GM21381 (cell line): Measurements from ENCODE around the gene DDT.
"Not testable (repeated sequence)": the region's sequence is repeated elsewhere in the genome, so short reads cannot be mapped to it uniquely, and the experiment has no call there.

Source experiments
- ATAC-seq: cut with Tn5 transposase; IDR thresholded peaks from one replicate; pipeline ENCODE4 v1.9.1; 2021; ENCODE audit warnings: mild to moderate bottlenecking, moderate library complexity; ENCODE audit not compliant: unreplicated experiment

The DDT gene

DNA sequence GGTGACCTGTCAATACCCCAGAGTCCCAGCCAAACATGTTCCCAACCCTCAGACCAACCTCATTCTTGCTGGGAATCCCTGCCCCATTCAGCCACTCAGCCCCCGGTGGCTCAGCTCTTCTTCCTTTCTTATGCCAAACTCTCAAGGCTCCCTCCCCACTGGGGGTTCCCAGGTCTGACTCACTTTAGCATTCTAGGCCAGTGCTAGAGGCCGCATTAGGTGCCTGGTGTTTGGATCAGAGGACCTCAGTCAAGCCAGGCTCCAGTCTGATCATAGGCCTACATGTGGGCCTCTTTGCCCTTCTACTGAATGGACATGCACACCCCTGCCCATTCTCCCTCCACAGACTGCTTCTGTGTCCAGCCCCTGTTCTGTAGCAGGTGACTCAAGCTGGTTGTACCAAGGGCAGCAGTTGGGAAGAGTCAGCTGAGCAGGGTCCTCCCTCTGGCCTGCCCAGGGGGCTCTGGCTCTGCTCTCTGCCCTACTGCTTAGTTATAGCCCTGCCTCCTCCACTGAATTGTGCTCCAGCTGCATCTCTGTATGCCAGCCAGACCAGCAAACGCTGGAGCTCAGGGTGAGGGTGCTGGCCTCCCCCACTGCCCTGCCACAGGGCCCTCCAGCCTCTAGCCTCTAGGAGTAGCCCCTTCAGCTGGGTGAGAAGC, 15.5 kb upstream of the DDT start:
- ATAC-seq = not testable (repeated sequence)

- not testable (repeated sequence) for ATAC-seq
Observed at GRCh38 chr22:23986538-23987178, 12.4 kb upstream of the DDT start.

DNA sequence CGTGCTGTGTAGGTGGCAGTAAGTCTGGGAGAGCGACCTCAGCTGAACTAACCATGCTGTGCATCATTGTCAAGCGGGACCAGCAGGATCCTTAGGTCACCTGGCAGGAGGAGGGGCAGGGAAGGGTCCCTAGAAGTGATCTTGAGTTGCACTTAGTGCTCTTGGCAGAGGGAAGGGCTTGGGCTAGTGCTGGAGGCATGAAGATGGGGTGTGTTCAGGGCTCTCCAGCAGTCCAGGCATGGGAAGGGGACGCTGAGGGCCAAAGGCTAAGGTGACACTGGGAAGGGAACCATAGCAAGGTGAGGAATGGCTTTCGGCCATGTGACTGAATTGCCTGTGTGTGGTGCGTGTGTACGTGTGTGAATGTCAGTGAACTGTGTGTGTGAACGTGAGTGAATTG, 11.8 kb upstream of the DDT start:
- not testable (repeated sequence) for ATAC-seq

- no peak for ATAC-seq
Observed at GRCh38 chr22:23984430-23984829, 10.2 kb upstream of the DDT start.

- not testable (repeated sequence) for ATAC-seq
Observed at GRCh38 chr22:23980567-23980966, 6.3 kb upstream of the DDT start.

DNA sequence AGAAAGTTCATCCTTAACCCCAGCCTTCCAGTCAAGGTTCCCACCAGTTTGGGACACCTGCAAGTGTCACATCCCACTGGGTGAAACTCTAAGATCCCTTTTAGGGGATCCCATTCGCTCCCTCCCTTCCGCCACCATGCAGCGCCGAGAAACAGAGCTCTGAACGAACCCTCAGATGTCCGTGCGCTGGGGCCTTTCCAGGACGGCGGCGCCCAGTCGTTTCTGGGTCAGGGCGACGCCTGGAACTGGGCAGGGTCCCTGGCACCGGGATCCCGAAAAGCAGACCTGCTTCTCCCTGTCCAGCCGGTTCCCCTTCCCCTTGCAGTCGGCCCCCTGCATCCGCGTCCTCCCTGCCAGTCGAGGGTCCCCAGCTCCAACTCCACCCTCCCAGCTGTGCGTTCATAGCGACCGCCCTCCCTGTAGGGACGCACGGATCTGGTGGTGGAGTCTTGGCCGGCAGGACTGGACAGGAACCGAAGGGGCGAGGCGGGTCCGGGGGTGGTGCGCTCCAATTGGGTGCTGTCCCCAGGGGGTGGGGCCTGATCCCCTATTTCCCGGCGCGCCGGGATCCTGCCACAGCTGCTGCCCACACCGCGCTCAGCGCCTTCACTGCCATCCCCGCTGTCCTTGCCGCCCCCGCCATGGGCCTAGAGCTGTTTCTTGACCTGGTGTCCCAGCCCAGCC, 5.5 kb upstream of the DDT start, which contains the start of gene GSTT2:
Gene GSTT2 (plus strand): TSS at position 578 of the 684 bp plus-strand sequence.
- ATAC-seq = not testable (repeated sequence)

DNA sequence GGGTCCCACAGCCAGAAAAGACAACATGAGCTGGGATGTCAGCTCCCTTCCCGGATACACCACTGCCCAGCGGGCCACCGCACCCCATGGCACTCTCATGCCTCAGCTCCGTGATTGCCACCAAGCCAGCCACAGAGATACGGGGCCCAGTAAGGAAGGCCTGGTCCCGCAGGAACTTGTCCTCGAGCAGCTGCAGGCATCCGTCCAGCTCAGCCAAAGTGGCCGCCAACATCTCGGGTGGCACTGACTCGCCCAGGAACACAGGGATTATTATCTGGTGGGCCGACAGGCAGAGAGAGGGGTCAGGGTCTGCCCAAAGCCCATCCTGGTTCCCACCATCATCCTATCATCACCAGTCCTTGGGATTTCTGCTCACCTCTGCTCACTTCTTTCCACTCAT, 3.1 kb upstream of the DDT start:
- not testable (repeated sequence) for ATAC-seq

DNA sequence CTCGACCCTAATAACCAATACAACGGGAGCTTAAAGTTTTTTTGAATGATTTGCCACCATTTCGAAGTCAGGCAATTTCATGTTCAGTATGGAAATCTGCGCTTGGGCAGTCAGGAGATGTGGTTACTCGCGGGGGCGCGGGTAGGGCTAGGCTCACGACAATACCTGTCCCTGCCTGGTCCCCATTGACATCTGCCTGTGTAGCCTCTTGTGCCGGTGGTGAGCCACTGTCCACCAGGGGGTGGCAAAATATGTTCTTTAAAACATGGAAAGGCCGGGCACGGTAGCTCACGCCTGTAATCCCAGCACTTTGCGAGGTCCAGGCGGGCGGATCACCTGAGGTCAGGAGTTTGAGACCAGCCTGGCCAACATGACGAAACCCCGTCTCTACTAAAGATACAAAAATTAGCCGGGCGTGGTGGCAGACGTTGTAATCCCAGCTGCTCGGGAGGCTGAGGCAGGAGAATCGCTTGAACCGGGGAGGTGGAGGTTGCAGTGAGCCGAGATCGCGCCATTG, 653 bp upstream of the DDT start:
- ATAC-seq = not testable (repeated sequence)

- not testable (repeated sequence) for ATAC-seq
Observed at GRCh38 chr22:23971927-23972326, 2.3 kb downstream of the DDT start.

DNA sequence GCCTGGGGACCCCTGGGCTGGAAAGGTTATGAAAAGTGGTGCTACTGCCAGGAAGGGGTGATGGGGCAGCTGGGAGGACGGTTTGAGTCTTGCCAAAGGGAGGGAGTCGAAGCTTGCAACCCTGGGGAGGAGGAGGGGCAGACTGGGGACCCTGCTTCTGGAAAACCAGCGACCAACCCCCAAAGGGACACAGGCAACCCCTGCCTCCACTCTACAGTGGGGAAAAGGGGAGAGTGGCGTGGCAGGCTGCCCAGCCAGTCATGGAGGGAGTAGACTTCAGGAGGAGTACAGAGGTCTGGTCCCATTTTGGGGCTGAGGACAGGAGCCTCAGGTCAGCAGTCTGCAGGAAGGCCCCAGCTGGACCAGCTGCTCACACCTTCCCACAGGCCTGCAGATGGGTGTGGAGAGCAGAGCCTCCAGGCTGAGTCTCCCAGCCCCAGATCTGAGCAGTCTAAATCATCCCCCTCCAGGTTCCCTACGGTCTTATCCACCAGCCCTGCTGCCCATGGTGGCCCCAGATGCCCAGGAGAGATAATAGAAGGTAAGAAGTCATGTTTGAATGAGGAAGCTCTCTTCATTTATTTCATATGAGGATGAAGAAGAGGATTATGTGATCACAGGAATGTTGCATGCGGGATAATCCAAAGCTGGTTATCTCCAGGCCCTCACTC, 3.3 kb downstream of the DDT start:
- ATAC-seq = no peak

DNA sequence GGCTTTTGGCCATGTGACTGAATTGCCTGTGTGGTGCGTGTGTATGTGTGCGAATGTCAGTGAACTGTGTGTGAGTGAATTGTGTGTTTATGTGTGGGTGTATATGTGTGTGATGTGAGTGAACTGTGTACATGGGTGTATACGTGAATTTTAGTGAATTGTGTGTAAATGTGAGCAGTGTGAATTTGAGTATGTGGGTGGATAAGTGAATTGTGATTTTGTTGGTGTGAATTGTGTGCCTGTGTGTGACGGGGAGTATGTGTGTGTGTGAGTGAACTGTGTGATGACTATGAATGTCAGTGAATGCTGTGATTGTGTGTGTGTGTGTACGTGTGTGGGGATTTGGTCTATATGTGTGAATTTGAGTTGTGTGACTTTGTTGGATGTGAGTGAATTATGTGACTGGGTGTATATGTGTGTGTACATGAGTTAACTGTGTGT, 4.0 kb downstream of the DDT start:
- ATAC-seq = no peak

GRCh38 chr22:23969071-23969470, 5.2 kb downstream of the DDT start:
- no peak for ATAC-seq

- ATAC-seq = peak; percentile 91
Observed at GRCh38 chr22:23966568-23966967, 7.7 kb downstream of the DDT start, which contains the start of gene DDTL. TSS of gene DDTL (plus strand) at chr22:23966888. CDS start at chr22:23966915, 27 bp downstream.

- peak; percentile 31 for ATAC-seq
Observed at GRCh38 chr22:23966094-23966493, 8.1 kb downstream of the DDT start.

DNA sequence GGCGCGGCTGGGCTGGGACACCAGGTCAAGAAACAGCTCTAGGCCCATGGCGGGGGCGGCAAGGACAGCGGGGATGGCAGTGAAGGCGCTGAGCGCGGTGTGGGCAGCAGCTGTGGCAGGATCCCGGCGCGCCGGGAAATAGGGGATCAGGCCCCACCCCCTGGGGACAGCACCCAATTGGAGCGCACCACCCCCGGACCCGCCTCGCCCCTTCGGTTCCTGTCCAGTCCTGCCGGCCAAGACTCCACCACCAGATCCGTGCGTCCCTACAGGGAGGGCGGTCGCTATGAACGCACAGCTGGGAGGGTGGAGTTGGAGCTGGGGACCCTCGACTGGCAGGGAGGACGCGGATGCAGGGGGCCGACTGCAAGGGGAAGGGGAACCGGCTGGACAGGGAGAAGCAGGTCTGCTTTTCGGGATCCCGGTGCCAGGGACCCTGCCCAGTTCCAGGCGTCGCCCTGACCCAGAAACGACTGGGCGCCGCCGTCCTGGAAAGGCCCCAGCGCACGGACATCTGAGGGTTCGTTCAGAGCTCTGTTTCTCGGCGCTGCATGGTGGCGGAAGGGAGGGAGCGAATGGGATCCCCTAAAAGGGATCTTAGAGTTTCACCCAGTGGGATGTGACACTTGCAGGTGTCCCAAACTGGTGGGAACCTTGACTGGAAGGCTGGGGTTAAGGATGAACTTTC, 13.0 kb downstream of the DDT start, which contains the start of gene GSTT2B:
Gene GSTT2B (minus strand): TSS at position 112 of the 688 bp plus-strand sequence. CDS start 64 bp downstream, at position 48.
- not testable (repeated sequence) for ATAC-seq

DNA sequence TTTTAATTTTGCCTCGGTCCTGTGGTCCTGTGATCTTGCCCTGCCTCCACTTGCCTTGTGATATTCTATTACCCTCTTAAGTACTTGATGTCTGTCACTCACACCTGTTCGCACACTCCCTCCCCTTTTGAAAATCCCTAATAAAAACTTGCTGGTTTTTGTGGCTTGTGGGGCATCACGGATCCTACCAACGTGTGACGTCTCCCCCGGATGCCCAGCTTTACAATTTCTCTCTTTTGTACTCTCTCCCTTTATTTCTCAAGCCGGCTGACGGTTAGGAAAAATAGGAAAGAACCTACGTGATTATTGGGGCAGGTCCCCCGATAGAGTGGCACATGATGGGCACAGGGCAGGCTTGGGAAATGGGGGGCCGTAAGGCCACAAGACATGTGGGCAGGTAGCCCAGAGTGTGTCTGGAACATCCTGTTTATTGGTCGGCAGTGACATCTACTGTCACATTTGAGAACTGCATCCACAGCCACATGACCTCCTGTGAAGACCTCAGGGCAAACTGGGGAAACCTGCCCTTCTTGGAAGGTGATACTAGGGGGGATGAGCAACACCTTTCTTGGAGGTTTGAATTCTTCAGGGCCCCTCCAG, 17.8 kb downstream of the DDT start:
- ATAC-seq = not testable (repeated sequence)

DNA sequence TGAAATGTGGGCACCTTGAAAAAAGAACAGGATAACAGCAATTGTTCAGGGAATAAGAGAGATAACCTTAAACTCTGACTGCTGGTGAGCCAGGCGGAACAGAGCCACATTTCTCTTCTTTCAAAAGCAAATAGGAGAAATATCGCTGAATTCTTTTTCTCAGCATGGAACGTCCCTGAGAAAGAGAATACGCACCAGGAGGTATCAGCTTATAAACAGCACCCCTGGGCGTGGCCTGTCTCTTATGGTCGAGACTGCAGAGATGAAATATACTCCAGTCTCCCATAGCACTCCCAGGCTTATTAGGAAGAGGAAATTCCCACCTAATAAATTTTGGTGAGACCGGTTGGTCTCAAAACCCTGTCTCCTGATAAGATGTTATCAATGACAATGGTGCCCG, 18.4 kb downstream of the DDT start:
- ATAC-seq = not testable (repeated sequence)

GRCh38 chr22:23954991-23955305, 19.3 kb downstream of the DDT start:
- not testable (repeated sequence) for ATAC-seq

- not testable (repeated sequence) for ATAC-seq
Observed at GRCh38 chr22:23954193-23954990, 19.8 kb downstream of the DDT start.
